Cardiac muscle cell (in vitro differentiated cells and primary cell): Measurements from ENCODE around the gene SPOCK3. TPM values are rescaled to one million over a fixed set of nuclear protein-coding genes. Genes with fewer than 3 reads are reported as not detected.

ENCODE experiments used
- DNase-seq, 2 donors: peaks; one replicate each; pipeline versions ENCODE4 v3.0.0 to v3.0.0-alpha.2; 2010 to 2017; ENCODE audit warnings: low read depth in 1 of 2, low spot score in 1 of 2
- H3K27ac ChIP-seq: fragments of 200-600 bp; sonication (generic); 2 replicates; pipeline ENCODE4 v1.5.1; 2016
- H3K27me3 ChIP-seq: fragments of 200-600 bp; sonication (generic); 2 replicates; pipeline ENCODE4 v1.6.0; 2016; ENCODE audit warnings: control low read depth
- H3K36me3 ChIP-seq: fragments of 200-600 bp; sonication (generic); 2 replicates; pipeline ENCODE4 v1.5.1; 2016; ENCODE audit warnings: control low read depth
- H3K4me1 ChIP-seq: fragments of 200-600 bp; sonication (generic); 2 replicates; pipeline ENCODE4 v1.8.1; 2017; ENCODE audit warnings: low read depth, mild to moderate bottlenecking, mixed run types
- H3K4me3 ChIP-seq: fragments of 200-600 bp; sonication (generic); 2 replicates; pipeline ENCODE4 v1.5.1; 2016; ENCODE audit warnings: mild to moderate bottlenecking
- H3K9me3 ChIP-seq: fragments of 200-600 bp; sonication (generic); 2 replicates; pipeline ENCODE4 v1.5.1; 2017; ENCODE audit warnings: low read depth, mild to moderate bottlenecking, control low read depth
- polyA plus RNA-seq: library from polyadenylated mRNA; unstranded; fragments of >200 nt; fragmentation: Nextera tagmentation; extraction: Ambion mirVana; gene quantifications from 2 replicates; pipeline ENCODE4 v1.2.1, GENCODE V29; 2016
- total RNA-seq: library from RNA; depleted of rRNA; stranded (reverse); fragments of >200 nt; gene quantifications from 2 replicates; pipeline ENCODE4 v1.2.3, GENCODE V29; 2016
- TF ChIP-seq, protein P1 (sequence below): IDR thresholded peaks from 2 replicates; pipeline ENCODE4 v1.5.1; 2012; ENCODE audit warnings: low read depth, mild to moderate bottlenecking, low read length

Gene SPOCK3
- total and polyA plus RNA-seq, 2 experiments from 2014 or later: 1.3 to 4.6 TPM

DNA sequence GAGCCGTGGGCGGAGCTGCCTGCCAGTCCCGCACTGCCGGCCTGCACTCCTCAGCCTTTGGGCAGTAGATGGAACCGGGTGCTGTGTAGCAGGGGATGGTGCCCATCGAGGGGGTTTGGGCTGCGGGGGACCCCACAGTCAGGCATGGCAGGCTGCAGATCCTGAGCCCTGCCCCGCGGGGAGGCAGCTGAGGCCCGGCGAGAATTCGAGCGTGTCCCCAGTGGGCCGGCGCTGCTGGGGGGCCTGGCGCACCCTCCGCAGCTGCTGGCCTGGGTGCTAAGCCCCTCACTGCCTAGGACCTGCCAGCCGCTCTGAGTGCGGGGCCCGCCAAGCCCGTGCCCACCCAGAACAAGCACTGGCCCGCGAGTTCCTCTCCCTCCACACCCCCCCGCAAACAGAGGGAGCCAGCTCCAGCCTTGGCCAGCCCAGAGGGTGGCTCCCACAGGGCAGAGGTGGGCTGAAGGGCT is 391.5 kb downstream of the SPOCK3 start:
- Histone ChIP-seq H3K27ac (no peak overlapping the region), H3K4me3 (no peak overlapping the region), H3K27me3 (no peaks in the 10 kb centered on the region), H3K9me3 (no peaks in the 10 kb centered on the region), H3K4me1 (no peaks in the 10 kb centered on the region), H3K36me3 (no peaks in the 10 kb centered on the region)
- TF ChIP-seq, protein P1, sequence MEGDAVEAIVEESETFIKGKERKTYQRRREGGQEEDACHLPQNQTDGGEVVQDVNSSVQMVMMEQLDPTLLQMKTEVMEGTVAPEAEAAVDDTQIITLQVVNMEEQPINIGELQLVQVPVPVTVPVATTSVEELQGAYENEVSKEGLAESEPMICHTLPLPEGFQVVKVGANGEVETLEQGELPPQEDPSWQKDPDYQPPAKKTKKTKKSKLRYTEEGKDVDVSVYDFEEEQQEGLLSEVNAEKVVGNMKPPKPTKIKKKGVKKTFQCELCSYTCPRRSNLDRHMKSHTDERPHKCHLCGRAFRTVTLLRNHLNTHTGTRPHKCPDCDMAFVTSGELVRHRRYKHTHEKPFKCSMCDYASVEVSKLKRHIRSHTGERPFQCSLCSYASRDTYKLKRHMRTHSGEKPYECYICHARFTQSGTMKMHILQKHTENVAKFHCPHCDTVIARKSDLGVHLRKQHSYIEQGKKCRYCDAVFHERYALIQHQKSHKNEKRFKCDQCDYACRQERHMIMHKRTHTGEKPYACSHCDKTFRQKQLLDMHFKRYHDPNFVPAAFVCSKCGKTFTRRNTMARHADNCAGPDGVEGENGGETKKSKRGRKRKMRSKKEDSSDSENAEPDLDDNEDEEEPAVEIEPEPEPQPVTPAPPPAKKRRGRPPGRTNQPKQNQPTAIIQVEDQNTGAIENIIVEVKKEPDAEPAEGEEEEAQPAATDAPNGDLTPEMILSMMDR: no peak
- DNase-seq: no peak

- no peak overlapping the region for H3K27ac ChIP-seq
- H3K27me3 ChIP-seq: no peaks in the 10 kb centered on the region
- TF ChIP-seq, protein P1: no peak
- H3K4me3 ChIP-seq: no peak overlapping the region
- H3K4me1 ChIP-seq: no peaks in the 10 kb centered on the region
- no peak for DNase-seq
- no peaks in the 10 kb centered on the region for H3K9me3 ChIP-seq
- H3K36me3 ChIP-seq: no peaks in the 10 kb centered on the region
Observed at GRCh38 chr4:166839615-166840251, 394.6 kb downstream of the SPOCK3 start.

DNA sequence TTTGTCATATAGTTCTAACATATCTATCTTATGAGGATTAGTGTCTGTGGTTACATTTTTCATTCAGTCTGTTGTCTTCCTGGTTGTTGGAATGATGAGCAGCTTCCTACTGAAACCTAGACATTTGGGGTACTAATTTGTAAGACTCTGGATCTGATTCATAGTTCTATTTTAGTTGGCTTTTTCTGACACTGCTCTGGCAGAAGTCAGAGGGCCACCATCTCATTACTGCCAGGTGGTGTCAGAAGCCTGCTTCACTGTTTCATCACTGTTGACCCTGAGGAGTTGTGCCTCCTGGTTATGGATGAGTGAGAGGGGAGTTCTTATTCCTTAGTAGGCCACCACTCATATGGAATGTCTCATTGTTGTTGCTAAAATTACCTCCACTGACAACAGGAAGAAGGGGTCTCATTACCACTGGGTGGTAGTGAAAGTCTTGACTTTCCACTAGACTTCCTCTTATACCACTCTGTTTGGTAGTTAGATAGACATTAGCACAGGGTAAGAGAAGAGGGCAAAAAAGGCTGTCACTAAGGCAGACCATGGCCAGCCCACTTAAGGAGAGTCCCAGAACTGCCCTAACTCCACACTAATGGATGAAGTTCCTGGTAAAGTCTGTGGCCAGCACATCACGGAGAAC is 395.2 kb downstream of the SPOCK3 start:
- H3K4me3 ChIP-seq: no peak overlapping the region

GRCh38 chr4:166836865-166837264 is 397.4 kb downstream of the SPOCK3 start:
- no peaks in the 10 kb centered on the region for H3K4me1 ChIP-seq
- H3K27me3 ChIP-seq: no peaks in the 10 kb centered on the region
- no peaks in the 10 kb centered on the region for H3K9me3 ChIP-seq
- H3K27ac ChIP-seq: no peak overlapping the region
- H3K36me3 ChIP-seq: no peaks in the 10 kb centered on the region
- no peak for DNase-seq
- H3K4me3 ChIP-seq: no peak overlapping the region
- TF ChIP-seq, protein P1: no peak

More for the DNA sequence above, 395.2 kb downstream of the SPOCK3 start:
- Histone ChIP-seq H3K36me3 (no peaks in the 10 kb centered on the region), H3K27me3 (no peaks in the 10 kb centered on the region), H3K4me1 (no peaks in the 10 kb centered on the region), H3K9me3 (no peaks in the 10 kb centered on the region), H3K27ac (no peak overlapping the region)
- DNase-seq: no peak
- TF ChIP-seq, protein P1: no peak

- no peaks in the 10 kb centered on the region for H3K36me3 ChIP-seq
- no peak for DNase-seq
- H3K27ac ChIP-seq: no peak overlapping the region
- no peak overlapping the region for H3K4me3 ChIP-seq
- H3K4me1 ChIP-seq: no peaks in the 10 kb centered on the region
- TF ChIP-seq, protein P1: no peak
- no peaks in the 10 kb centered on the region for H3K9me3 ChIP-seq
- no peaks in the 10 kb centered on the region for H3K27me3 ChIP-seq
Observed at GRCh38 chr4:166827629-166828028, 406.7 kb downstream of the SPOCK3 start.
